ENCODE results near the gene STAC3.

Gene STAC3

DNA sequence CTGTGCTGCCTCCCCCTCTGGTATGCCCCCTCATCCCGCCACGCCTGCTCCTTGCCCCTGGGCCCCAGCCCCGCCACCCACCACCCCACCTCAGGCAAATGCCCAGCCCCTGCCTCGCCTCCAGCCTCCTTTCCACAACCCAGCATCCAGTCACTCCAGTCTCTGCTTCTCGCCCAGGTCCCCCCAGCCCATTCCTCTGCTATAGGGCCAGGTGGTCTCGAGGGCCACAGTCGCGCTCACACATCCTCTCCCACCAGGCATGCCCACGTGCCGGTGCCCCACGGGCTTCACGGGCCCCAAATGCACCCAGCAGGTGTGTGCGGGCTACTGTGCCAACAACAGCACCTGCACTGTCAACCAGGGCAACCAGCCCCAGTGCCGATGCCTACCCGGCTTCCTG lies 40.5 kb downstream of the STAC3 start:
- no peak for DNase-seq

DNA sequence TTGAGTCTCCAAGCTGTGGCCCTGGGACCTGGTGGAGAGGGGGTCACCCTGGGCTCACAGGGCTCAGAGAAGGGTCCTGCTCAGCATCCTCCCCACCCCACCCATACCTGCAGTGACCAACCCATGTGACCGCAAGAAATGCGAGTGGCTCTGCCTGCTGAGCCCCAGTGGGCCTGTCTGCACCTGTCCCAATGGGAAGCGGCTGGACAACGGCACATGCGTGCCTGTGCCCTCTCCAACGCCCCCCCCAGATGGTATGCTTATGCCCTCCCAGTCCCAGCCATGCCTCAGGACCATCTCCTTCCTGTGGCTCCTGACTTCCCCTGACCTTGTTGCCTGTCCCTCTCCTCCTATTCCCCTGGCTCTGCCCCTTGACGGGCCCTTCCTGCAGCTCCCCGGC lies 41.1 kb downstream of the STAC3 start:
- no peak for DNase-seq

GRCh38 chr12:57208631-57209282 lies 42.2 kb downstream of the STAC3 start:
- DNase-seq, result no peak

DNA sequence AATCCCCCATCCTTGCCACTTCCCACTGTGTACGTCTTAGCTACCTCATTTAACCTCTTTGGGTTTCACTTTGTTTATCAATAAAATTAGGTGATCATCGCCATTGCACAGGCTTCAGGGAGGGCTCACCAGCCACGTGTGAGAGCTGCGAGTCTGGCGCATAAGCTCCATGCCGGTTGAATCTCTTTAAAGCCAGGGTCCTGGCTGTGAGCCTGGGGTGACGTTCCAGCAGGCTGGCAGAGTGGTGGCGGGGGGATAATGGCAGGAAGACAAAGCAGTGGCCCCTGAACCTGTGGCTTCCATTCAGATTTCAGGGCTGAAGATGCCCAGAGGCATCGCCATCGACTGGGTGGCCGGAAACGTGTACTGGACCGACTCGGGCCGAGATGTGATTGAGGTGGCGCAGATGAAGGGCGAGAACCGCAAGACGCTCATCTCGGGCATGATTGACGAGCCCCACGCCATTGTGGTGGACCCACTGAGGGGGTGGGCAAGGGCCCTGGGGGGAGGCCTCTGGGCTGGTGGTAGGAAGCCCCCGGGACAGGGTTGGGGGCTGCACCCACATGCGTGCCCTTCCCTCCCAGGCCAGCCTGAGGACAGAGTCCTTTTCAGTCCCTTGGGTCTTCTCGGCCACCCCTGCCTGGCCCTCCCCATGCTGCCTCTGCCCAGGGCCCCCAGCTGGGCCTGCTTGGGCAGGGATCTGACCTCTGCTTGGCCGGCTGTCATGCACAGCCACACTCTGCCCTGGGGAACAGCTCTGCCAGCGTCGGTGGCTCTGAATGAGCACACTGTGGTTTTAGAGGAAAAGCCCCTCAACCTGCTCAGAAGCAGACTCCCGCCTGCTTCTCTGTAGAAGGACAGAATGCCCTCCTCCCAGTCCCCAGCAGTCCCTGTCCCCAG lies 43.0 kb downstream of the STAC3 start:
- no peak for DNase-seq

DNA sequence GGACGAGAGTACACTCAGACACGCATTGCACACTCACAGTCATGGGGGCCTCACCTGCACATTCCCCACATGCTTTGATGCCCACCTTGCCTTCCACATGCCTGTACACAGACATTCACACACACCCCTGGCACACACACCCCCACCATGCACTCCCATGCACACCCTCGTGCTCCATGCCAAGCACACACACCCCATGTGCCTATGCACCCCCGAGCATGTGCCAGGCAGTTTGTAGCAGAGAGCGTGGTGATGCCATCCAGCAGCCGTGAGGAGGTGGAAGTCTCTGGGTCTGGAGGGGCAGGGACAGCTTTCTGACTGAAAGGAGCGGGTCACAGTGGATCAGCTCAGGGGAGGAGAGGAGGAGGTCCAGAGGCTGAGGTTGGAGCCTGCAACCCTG lies 45.1 kb downstream of the STAC3 start:
- DNase-seq, result no peak

- DNase-seq, result no peak
These were observed 45.8 kb downstream of the STAC3 start for GRCh38 chr12:57205186-57205585.

- no peak for DNase-seq
These were observed 46.5 kb downstream of the STAC3 start for GRCh38 chr12:57204454-57204853.

GRCh38 chr12:57203791-57204190 lies 47.2 kb downstream of the STAC3 start:
- DNase-seq, result no peak

- no peak for DNase-seq
These were observed 47.8 kb downstream of the STAC3 start for GRCh38 chr12:57203201-57203600.

DNA sequence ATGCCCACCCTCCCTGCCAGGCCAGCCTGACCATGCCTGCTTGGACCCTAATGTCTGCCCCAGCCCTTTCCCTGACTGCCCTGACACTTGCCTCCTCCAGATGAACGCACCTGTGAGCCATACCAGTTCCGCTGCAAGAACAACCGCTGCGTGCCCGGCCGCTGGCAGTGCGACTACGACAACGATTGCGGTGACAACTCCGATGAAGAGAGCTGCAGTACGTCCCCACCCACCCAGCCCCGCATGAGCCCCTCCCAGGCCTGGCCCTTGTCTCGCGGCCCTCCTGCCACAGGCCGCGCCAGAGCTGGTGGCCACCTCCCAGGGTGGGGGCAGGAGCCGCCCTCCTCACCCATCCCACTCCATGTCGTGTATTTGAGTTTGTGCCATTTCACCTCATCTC lies 48.7 kb downstream of the STAC3 start:
- DNase-seq, result no peak

DNA sequence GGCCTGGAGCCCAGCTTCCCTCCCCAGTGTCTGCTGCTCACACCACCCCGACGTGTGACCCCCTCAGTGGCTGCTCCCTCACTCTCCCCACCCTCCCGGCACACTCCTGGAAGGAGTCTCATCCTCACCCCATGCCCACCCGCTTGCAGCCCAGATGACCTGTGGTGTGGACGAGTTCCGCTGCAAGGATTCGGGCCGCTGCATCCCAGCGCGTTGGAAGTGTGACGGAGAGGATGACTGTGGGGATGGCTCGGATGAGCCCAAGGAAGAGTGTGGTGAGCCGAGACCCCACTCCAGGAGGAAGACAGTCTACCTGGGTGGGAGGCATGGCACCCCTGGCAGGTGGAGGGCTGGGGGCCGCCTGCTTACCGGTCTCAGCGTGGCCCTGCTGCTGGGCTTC lies 49.4 kb downstream of the STAC3 start:
- no peak for DNase-seq

DNA sequence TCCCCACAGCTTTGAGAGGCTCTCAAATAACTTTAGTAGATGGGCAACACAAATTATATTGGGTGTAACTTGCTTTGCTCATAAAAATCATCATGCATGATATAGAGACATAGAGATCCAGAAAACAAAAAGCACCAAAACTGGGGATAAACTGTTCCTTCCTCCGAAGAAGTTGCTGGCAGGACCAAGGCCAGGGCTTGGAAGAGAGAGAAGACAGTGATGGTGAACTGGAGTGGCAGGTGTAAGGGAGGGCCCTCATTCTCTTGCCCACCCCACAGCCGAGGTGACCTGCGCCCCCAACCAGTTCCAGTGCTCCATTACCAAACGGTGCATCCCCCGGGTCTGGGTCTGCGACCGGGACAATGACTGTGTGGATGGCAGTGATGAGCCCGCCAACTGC lies 49.8 kb downstream of the STAC3 start:
- no peak for DNase-seq

DNA sequence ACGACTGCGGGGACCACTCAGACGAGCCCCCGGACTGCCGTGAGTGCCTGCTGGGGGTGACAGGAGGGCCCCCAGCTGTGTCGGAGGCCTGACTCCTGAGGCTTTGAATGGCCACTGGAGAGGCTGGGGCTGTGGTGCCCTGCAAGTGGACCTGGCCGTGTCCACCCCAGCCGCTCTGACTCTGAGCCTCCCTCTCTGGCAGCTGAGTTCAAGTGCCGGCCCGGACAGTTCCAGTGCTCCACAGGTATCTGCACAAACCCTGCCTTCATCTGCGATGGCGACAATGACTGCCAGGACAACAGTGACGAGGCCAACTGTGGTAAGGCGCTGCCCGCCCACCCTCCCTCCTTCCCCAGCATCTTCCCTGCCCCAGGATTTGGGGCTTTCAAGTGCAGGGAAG lies 50.5 kb downstream of the STAC3 start:
- DNase-seq, result no peak

DNA sequence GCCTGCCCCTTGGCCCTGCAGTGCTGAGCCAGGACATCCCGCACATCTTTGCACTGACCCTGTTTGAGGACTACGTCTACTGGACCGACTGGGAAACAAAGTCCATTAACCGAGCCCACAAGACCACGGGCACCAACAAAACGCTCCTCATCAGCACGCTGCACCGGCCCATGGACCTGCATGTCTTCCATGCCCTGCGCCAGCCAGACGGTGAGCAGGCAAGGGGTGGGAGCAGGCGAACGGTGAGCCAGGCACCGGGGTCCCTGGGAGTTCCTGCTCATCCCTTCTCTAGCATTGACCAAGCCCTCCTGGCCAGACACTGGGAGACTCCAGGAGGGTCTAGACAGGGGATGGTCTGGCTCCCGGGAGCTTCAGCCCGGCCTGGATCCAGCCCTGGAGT lies 51.8 kb downstream of the STAC3 start:
- DNase-seq, result no peak

DNA sequence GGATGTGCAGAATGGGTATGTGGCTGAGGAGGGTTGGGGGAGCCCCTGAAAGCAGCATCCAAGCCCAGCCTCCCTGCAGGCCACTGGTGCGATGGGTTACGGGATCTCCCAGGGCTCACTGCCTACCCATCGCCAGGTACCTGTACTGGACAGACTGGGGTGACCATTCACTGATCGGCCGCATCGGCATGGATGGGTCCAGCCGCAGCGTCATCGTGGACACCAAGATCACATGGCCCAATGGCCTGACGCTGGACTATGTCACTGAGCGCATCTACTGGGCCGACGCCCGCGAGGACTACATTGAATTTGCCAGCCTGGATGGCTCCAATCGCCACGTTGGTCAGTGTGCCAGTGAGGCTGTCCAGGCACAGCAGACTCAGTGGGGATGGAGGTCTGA lies 52.7 kb downstream of the STAC3 start:
- no peak for DNase-seq

GRCh38 chr12:57196956-57197355 lies 54.0 kb downstream of the STAC3 start:
- DNase-seq, result no peak

- DNase-seq, result no peak
These were observed 54.5 kb downstream of the STAC3 start for GRCh38 chr12:57196439-57196838.

DNA sequence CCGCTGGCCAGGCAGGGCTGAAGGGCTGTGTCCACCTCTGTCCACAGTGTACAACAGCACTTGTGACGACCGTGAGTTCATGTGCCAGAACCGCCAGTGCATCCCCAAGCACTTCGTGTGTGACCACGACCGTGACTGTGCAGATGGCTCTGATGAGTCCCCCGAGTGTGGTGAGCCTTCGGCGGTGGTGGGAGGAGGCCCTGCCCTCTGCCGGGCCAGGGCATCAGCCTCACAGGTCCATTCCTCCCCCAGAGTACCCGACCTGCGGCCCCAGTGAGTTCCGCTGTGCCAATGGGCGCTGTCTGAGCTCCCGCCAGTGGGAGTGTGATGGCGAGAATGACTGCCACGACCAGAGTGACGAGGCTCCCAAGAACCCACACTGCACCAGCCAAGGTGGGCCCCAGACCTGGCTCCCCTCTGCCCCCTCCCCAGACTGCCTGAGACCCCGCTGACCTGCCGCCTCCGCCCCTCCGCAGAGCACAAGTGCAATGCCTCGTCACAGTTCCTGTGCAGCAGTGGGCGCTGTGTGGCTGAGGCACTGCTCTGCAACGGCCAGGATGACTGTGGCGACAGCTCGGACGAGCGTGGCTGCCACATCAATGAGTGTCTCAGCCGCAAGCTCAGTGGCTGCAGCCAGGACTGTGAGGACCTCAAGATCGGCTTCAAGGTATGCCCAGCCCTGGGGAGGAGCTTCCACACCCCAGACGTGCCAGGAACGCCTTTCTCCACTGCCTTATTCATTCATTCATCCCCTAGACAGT lies 55.2 kb downstream of the STAC3 start:
- no peak for DNase-seq

- no peak for DNase-seq
These were observed 55.8 kb downstream of the STAC3 start for GRCh38 chr12:57195186-57195585.

- DNase-seq, result no peak
These were observed 56.7 kb downstream of the STAC3 start for GRCh38 chr12:57194253-57194652.

- no peak for DNase-seq
These were observed 57.2 kb downstream of the STAC3 start for GRCh38 chr12:57193706-57194245.
